Stimulated activated CD4-positive, alpha-beta T cell treated with anti-CD3 and anti-CD28 coated beads, Interleukin-1b, Interleukin-23, amount 100 ng/mL, for 48 hours (primary cell): Measurements from ENCODE around the gene GABRR1.
"Not testable (repeated sequence)": the region's sequence is repeated elsewhere in the genome, so short reads cannot be mapped to it uniquely, and the experiment has no call there.

Experiments used
- DNase-seq: peaks from one replicate; pipeline ENCODE4 v3.0.0-alpha.2; 2020

Gene GABRR1

GRCh38 chr6:89148016-89148750 lies 69.0 kb downstream of the GABRR1 start:
- DNase-seq: peak; percentile 35

DNA sequence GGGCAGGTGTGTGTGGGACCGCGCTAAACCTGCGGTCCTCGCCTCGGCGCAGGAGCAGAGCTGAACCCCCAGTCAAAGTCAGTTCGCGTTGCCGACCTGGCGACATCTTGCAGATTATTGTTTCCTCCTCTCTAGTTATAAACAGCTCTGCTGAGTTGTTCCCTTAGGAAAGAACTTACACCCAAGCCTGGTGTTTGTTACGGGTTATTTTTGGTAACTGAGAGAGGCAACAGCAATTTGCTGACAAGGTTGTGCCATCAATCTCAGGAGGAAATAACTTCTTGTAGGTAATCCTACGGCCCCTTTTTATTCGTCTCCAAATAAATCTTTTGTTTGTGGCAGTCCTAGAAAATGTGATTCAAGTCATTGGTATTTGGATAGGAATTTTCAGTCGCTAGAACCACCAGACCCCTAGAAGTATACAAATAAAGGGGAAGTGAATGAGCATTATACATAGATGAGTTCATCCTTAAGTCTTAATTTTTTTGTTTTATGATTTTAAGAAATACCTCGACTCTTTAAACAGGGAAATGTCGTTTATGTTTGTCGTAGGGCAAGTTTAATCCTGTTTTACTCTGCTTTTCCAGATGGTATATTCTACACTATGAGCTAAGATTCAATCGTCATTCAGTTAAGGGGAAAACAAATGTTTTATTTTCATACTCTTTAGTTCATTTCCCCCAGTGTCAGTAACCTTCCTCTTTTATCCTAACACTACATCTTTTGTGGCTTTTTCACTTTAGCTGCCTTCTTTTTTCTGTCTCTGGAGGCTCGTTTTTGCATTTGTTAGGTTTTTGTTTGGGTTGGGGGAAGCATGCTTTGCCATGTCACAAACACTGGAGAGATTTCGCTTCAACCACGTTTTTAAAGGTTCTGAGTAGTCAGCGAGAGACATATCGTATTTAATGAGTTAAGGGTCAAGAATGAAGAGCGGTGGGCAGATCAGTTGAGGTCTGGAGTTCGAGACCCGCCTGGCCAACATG lies 70.1 kb downstream of the GABRR1 start:
- DNase-seq: peak; percentile 28

- peak; percentile 62 for DNase-seq
Measured at GRCh38 chr6:89145956-89146717, 71.0 kb downstream of the GABRR1 start, which contains the start of gene PM20D2. Gene PM20D2, plus strand, starts transcription at chr6:89146055. Its CDS starts 90 bp downstream, at chr6:89146145.

DNA sequence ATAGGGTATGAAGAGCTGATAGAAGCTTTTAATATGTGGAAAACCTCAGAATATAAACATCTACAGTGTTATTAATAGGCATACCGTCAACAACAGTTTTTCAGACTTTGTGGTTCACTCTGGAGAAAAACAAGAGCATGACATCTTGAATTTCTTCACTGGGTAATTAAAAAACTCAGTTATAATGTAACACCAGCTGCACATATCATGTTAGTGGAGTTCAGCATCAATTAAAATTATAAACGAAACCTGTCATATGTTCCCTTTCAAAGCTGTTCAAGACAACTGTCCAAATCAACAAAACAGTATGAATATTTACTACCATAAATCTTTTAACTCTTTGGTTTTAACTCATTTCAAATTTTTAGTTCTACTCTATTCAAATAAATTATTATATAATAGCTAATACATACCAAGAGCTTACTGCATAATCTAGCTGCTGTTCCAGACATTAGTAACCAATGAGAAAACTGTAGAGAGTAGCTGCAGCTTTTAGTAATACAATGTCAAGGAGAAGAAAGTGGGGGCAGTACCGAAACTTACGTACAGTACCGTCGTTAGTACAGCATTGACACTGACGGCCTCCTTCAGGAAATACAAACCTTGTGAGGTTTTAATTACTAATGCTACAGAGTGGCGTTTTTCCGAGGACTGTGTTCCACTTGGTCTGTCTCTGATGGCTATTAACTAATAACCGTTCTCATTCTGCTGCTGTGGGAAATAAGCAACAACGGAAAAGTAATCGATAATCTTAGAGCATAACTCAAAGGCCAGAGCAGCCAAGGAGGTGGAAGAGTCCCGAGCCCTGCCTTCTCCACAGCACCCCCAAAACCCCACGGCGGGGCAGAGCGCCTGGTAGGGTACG lies 71.8 kb downstream of the GABRR1 start:
- DNase-seq: peak; percentile 19

GRCh38 chr6:89144354-89144906 lies 72.7 kb downstream of the GABRR1 start:
- no peak for DNase-seq

DNA sequence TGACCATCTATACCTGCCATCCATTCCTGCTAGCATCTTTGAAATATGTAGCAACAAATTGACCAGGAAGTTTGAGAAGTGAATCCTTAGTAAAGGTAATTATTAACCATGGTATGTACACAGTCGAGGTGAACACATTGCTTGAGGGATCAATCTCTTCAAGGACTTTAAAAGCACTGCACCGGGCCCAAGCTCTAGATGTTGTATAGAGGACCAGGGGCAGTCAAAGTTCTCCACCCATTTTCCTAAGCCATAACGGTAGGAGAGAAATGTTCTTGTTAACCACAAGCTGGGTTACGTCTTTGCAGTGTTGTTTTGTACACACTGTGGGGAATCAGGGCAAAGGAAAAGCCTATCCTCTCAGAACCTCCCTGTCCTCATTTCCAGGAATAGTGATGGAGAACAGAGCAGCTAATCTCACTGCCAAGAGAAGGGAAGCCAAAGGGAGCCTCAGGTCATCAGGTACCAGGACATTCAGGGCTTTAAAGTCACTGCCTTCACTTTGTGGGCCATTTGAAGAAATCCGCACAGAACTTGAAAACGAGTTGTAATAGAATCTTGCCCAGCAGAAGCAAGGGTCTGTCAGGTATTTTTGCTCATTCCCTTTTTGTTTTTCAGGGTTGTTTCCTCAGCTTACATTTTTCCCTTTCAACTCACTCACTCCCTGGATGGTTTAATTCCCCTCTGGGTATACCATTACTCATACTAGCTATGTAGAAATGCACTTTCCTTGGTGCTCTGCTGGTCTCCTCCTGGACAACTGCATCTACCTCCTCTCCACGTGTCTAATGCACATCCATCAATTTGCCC lies 76.6 kb downstream of the GABRR1 start:
- DNase-seq: no peak

GRCh38 chr6:89139509-89140346 lies 77.4 kb downstream of the GABRR1 start:
- no peak for DNase-seq

GRCh38 chr6:89138173-89138572 lies 79.0 kb downstream of the GABRR1 start:
- no peak for DNase-seq

DNA sequence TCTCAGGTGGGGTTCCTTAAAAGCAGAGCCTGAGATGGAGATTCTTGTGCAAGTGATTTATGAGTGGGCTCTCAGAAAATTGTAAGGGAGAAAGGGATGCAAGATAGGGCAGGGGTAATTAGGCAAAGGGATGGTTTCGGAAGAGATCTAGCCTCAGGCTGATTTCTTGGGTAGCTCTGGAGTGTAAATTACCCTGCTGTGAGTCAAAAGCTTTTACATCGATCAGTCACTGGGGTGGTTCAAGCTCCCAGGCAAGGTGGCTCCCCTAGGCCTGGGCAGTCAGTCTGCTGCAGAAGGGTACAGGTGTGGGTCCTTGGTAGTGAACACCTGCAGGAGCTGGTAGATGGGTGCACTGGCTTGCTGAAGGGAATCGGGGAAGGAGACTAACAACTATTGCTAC lies 82.4 kb downstream of the GABRR1 start:
- no peak for DNase-seq

DNA sequence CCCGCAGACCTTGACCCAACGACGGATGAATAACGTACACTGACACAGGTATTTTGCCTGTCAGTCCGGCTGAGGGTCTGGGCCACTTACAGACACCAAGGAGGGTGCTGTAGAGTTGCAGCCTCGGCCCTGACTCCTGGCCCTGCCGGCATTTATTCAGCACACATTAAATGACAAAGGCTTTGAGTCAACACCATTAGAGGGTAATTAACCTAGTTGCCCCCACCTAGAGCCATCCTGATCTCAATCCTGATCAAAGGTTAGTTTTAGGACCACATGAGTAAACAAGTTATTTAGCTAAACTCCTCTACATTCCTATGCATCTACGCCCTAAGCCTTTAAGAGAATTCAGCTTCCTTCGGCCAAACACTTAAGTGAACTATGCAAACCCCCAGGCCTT lies 83.2 kb downstream of the GABRR1 start:
- no peak for DNase-seq

GRCh38 chr6:89132057-89132456 lies 85.1 kb downstream of the GABRR1 start:
- DNase-seq: no peak

DNA sequence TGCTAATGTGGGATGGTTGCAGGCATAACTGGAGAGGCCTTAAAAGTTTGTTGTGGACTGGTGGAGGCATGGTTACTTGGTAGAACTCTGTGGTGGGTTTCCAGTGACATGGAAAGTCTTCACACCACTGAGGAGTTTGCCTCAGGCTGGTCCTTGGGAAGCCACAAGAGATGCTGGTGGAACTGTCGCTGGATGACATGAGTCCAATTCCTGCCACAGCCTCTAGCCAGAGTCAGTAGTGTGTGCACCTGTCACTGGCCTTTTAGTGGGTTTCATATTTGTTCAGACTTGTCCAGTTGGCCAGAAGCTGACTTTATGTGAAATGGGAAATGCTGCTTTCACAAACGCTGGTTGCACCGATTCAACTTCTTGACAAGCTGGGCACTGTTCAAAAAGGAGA lies 85.6 kb downstream of the GABRR1 start:
- DNase-seq: no peak

DNA sequence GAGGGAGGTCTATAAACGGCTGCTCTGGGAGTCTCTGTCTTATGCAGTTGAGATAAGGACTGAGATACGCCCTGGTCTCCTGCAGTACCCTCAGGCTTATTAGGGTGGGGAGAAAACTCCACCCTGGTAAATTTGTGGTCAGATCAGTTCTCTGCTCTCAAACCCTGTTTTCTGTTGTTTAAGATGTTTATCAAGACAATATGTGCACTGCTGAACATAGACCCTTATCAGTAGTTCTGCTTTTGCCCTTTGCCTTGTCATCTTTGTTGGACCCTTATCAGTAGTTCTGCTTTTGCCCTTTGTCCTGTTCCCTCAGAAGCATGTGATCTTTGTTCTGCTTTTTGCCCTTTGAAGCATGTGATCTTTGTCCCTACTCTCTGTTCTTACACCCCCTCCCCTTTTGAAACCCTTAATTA lies 88.9 kb downstream of the GABRR1 start:
- DNase-seq: not testable (repeated sequence)
